Neural crest cell (in vitro differentiated cells): ENCODE results near the gene XPO1. TPM values are rescaled to one million over a fixed set of nuclear protein-coding genes. Genes with fewer than 3 reads are reported as not detected.
"Not testable (repeated sequence)": the region's sequence is repeated elsewhere in the genome, so short reads cannot be mapped to it uniquely, and the experiment has no call there.

ENCODE experiments used
- DNase-seq: peaks from one replicate; pipeline ENCODE4 v3.0.0; 2021; ENCODE audit warnings: low read depth, mixed read lengths, low spot score
- H3K27ac Mint-ChIP-seq: one replicate; pipeline ENCODE4 v1.8.0; 2021; ENCODE audit warnings: mild to moderate bottlenecking, mixed read lengths; ENCODE audit not compliant: unreplicated experiment
- H3K27me3 Mint-ChIP-seq: 2 replicates; pipeline ENCODE4 v1.8.0; 2021; ENCODE audit warnings: low read depth, mild to moderate bottlenecking, mixed read lengths
- H3K36me3 Mint-ChIP-seq: 2 replicates; pipeline ENCODE4 v1.8.0; 2021; ENCODE audit warnings: low read depth, mild to moderate bottlenecking, mixed read lengths
- H3K4me1 Mint-ChIP-seq: 2 replicates; pipeline ENCODE4 v1.8.0; 2021; ENCODE audit warnings: mixed read lengths
- H3K4me3 Mint-ChIP-seq: one replicate; pipeline ENCODE4 v1.8.0; 2021; ENCODE audit warnings: mild to moderate bottlenecking, mixed read lengths
- H3K9me3 Mint-ChIP-seq: 2 replicates; pipeline ENCODE4 v1.8.0; 2021; ENCODE audit warnings: mixed read lengths
- long read RNA-seq: library from polyadenylated mRNA; unstranded; transcript quantifications from one replicate; pipeline ENCODE4 v2.0.0, GENCODE V29; 2020
- total RNA-seq: library from RNA; stranded (reverse); gene quantifications from 2 replicates; pipeline ENCODE4 v1.2.1, GENCODE V29; 2021
- TF ChIP-seq, protein P1 (sequence below): fragments of 200-600 bp; sonication (generic); conservative IDR thresholded peaks from 2 replicates; pipeline ENCODE4 v1.5.0; 2021; ENCODE audit warnings: antibody characterized with exemption, mild to moderate bottlenecking

Gene XPO1, protein sequence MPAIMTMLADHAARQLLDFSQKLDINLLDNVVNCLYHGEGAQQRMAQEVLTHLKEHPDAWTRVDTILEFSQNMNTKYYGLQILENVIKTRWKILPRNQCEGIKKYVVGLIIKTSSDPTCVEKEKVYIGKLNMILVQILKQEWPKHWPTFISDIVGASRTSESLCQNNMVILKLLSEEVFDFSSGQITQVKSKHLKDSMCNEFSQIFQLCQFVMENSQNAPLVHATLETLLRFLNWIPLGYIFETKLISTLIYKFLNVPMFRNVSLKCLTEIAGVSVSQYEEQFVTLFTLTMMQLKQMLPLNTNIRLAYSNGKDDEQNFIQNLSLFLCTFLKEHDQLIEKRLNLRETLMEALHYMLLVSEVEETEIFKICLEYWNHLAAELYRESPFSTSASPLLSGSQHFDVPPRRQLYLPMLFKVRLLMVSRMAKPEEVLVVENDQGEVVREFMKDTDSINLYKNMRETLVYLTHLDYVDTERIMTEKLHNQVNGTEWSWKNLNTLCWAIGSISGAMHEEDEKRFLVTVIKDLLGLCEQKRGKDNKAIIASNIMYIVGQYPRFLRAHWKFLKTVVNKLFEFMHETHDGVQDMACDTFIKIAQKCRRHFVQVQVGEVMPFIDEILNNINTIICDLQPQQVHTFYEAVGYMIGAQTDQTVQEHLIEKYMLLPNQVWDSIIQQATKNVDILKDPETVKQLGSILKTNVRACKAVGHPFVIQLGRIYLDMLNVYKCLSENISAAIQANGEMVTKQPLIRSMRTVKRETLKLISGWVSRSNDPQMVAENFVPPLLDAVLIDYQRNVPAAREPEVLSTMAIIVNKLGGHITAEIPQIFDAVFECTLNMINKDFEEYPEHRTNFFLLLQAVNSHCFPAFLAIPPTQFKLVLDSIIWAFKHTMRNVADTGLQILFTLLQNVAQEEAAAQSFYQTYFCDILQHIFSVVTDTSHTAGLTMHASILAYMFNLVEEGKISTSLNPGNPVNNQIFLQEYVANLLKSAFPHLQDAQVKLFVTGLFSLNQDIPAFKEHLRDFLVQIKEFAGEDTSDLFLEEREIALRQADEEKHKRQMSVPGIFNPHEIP (N-terminal part only)
- total RNA-seq: 233 and 238 TPM in 2 replicates
- long read RNA-seq, full-length matches to known transcripts: 7 of 52 reads
- long read RNA-seq, partial matches to known transcripts: 35 of 52 reads
- long read RNA-seq, other reads (novel, unspliced or antisense): 10 of 52 reads

DNA sequence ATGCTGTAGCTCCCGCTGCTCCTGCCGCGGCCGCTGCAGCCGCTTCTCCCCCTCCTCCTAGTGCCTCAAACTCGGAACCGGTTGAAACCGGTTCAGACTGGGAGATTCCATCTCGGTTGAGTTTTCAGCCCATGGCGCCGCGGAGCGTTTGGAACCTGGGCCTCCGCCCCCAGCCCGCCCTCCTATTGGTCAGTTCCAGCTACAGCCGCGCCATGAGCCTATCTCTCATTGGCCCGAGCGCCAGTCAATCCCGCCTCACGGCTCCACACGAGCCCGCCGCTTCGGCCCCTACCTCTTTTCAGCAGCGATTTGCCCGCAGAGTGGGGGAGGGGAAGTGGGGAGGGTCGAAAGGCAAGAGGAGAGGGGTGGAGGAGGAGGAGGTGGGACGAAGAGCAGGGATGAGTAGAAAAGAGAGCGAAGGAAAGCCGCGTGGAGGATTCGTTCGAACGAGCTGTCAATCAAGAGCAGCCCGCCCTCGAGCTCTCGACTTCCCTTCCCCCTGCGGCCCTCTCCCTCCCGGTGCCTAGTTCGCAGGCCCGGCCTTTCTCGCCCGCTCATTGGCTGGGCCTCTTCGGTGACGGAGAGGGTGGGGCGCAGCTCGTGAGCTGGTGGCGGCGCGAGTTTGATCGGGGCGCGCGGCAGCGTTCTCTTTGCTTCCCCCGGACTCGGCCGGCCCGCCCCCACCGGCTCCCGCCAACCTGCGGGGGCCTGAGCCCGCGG is at the start of gene XPO1:
Gene XPO1 (minus strand): TSS at position 157 of the 720 bp plus-strand sequence. CDS start 4,459 bp downstream, outside the sequence.
- peaks cover 42% of the 10 kb centered on the region for H3K4me1 Mint-ChIP-seq
- peak within 1 kb of the TSS; percentile 95 for H3K4me3 Mint-ChIP-seq
- H3K27ac Mint-ChIP-seq: peak within 1 kb of the TSS; percentile 100
- H3K36me3 Mint-ChIP-seq: peaks cover 10% of the 10 kb centered on the region
- TF ChIP-seq, protein P1, sequence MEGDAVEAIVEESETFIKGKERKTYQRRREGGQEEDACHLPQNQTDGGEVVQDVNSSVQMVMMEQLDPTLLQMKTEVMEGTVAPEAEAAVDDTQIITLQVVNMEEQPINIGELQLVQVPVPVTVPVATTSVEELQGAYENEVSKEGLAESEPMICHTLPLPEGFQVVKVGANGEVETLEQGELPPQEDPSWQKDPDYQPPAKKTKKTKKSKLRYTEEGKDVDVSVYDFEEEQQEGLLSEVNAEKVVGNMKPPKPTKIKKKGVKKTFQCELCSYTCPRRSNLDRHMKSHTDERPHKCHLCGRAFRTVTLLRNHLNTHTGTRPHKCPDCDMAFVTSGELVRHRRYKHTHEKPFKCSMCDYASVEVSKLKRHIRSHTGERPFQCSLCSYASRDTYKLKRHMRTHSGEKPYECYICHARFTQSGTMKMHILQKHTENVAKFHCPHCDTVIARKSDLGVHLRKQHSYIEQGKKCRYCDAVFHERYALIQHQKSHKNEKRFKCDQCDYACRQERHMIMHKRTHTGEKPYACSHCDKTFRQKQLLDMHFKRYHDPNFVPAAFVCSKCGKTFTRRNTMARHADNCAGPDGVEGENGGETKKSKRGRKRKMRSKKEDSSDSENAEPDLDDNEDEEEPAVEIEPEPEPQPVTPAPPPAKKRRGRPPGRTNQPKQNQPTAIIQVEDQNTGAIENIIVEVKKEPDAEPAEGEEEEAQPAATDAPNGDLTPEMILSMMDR: no peak
- H3K9me3 Mint-ChIP-seq: no peaks in the 10 kb centered on the region
- peaks cover 8% of the 10 kb centered on the region for H3K27me3 Mint-ChIP-seq
- peak; percentile 99 for DNase-seq

DNA sequence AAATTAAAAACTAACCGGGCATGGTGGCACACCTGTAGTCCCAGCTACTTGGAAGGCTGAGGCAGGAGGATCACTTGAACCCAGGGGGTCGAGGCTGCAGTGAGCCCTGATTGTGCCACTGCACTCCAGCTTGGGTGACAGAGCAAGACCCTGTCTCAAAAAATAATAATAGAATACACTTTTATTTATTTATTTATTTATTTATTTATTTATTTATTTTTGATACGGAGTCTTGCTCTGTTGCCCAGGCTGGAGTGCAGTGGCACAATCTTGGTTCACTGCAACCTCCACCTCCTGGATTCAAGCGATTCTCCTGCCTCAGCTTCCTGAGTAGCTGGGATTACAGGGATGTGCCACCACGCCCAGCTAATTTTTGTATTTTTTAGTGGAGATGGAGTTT is 48.8 kb upstream of the XPO1 start:
- not testable (repeated sequence) for H3K9me3 Mint-ChIP-seq, DNase-seq, H3K4me3 Mint-ChIP-seq, H3K36me3 Mint-ChIP-seq, H3K27ac Mint-ChIP-seq, H3K27me3 Mint-ChIP-seq
- H3K4me1 Mint-ChIP-seq: peaks cover 13% of the 10 kb centered on the region

DNA sequence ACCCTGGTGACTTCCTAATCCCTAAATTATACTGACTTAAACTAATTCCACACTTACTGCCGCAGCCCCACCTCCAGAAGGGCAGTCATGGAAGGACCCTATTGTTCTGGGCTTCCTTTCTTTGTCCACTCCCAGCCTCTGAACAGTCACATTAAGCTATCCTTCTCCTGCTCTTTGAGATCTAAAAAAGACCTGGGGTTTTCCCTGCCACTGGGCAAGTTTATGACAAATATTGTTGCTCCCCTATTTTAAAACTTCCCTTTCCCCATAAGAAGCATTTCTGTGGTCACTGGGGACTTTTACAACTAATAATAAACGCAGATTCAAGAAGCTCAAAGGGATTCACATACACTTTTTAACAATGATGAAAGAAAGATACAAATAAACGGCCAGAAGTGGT is 47.2 kb upstream of the XPO1 start:
- TF ChIP-seq, protein P1: no peak
- H3K27ac Mint-ChIP-seq: peak overlapping the region; percentile 44
- H3K36me3 Mint-ChIP-seq: no peaks in the 10 kb centered on the region

DNA sequence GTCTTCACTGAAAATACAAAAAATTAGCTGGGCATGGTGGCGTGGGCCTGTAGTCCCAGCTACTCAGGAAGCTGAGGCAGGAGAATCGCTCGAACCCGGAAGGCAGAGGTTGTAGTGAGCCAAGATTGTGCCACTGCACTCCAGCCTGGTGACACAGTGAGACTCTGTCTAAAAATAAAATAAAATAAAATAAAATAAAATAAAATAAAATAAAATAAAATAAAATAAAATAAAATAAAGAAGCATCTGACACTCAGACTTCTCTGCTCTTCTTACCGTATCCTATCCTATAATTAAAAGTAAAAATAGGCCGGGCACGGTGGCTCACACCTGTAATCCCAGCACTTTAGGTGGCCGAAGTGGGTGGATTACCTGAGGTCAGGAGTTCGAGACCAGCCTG is 46.2 kb upstream of the XPO1 start:
- not testable (repeated sequence) for H3K27me3 Mint-ChIP-seq, DNase-seq, H3K9me3 Mint-ChIP-seq, H3K36me3 Mint-ChIP-seq, H3K27ac Mint-ChIP-seq, H3K4me3 Mint-ChIP-seq
- peaks cover 13% of the 10 kb centered on the region for H3K4me1 Mint-ChIP-seq

More for the DNA sequence above, 47.2 kb upstream of the XPO1 start:
- no peaks in the 10 kb centered on the region for H3K27me3 Mint-ChIP-seq
- no peak for DNase-seq
- H3K4me3 Mint-ChIP-seq: no peak overlapping the region
- no peaks in the 10 kb centered on the region for H3K9me3 Mint-ChIP-seq
- H3K4me1 Mint-ChIP-seq: peaks cover 13% of the 10 kb centered on the region

DNA sequence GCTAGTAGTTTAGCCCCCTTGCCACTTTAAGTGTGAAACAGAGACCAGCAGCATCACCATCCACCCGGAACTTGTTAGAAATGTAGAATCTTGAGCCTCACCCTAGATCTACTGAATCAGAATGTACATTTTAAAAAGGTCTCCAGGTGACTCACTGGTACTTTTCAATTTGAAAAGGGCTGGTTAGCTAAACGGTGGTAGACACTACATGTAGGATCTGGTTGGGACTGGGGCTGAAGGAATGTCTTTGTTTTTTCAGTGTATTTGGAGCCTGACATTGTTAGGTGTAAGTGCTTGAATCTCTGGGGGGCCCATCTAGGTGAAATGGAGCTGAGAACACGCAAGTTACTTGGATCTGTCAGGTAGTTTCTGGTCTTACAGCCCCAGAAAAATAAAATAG is 44.0 kb upstream of the XPO1 start:
- H3K4me1 Mint-ChIP-seq: peaks cover 7% of the 10 kb centered on the region
- TF ChIP-seq, protein P1: no peak
- no peaks in the 10 kb centered on the region for H3K9me3 Mint-ChIP-seq
- H3K4me3 Mint-ChIP-seq: no peak overlapping the region
- H3K27ac Mint-ChIP-seq: no peak overlapping the region
- no peak for DNase-seq
- no peaks in the 10 kb centered on the region for H3K36me3 Mint-ChIP-seq
- H3K27me3 Mint-ChIP-seq: no peaks in the 10 kb centered on the region

DNA sequence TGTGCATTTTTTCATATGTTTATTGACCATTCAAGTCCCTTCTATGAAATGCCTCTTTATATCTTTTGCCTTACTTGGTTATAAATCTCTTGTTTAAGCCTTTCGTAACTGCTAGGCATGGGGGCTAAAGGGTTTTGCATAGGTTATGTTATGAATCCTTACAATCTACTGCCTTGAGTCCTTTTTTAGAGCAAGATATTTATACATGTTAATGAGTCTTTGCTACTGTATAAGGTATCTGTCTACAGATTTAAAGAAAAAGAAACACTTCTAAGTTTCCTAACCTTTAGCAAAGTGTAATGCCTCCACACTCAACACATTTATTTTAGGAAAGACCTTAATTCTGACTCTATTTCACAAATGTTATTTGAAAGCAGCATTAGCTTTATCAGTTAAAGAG is 43.6 kb upstream of the XPO1 start:
- peaks cover 7% of the 10 kb centered on the region for H3K4me1 Mint-ChIP-seq
- H3K36me3 Mint-ChIP-seq: no peaks in the 10 kb centered on the region
- no peak overlapping the region for H3K27ac Mint-ChIP-seq
- H3K9me3 Mint-ChIP-seq: no peaks in the 10 kb centered on the region
- no peaks in the 10 kb centered on the region for H3K27me3 Mint-ChIP-seq
- H3K4me3 Mint-ChIP-seq: no peak overlapping the region
- DNase-seq: no peak
- TF ChIP-seq, protein P1: no peak
